Smooth muscle cell (in vitro differentiated cells): ENCODE results near the gene AHDC1. TPM values are rescaled to one million over a fixed set of nuclear protein-coding genes. Genes with fewer than 3 reads are reported as not detected.

ENCODE experiments used
- DNase-seq: peaks from one replicate; lab custom pipeline; 2025; ENCODE audit not compliant: unreplicated experiment; lab: John Stamatoyannopoulos, UW
- H2AFZ ChIP-seq: fragments of 200-600 bp; sonication (generic); 2 replicates; pipeline ENCODE4 v1.6.0; 2016; ENCODE audit warnings: antibody characterized with exemption, low read depth, mild to moderate bottlenecking
- H3F3A ChIP-seq: fragments of 200-600 bp; sonication (generic); 2 replicates; pipeline ENCODE4 v1.6.0; 2017; ENCODE audit warnings: antibody characterized with exemption, low read depth
- H3K27ac ChIP-seq: fragments of 200-600 bp; sonication (generic); 2 replicates; pipeline ENCODE4 v1.5.1; 2016; ENCODE audit warnings: low read depth, mild to moderate bottlenecking
- H3K27me3 ChIP-seq: fragments of 200-600 bp; sonication (generic); 2 replicates; pipeline ENCODE4 v1.6.1; 2016; ENCODE audit warnings: low read depth, mild to moderate bottlenecking
- H3K36me3 ChIP-seq: fragments of 200-600 bp; sonication (generic); 2 replicates; pipeline ENCODE4 v1.5.1; 2016; ENCODE audit warnings: low read depth
- H3K4me1 ChIP-seq: fragments of 200-600 bp; sonication (generic); 2 replicates; pipeline ENCODE4 v1.5.1; 2016; ENCODE audit warnings: low read depth
- H3K4me2 ChIP-seq: fragments of 200-600 bp; sonication (generic); 2 replicates; pipeline ENCODE4 v1.6.0; 2016; ENCODE audit warnings: mild to moderate bottlenecking
- H3K4me3 ChIP-seq: fragments of 200-600 bp; sonication (generic); 2 replicates; pipeline ENCODE4 v1.5.1; 2016; ENCODE audit warnings: mild to moderate bottlenecking
- H3K79me2 ChIP-seq: fragments of 200-600 bp; sonication (generic); 2 replicates; pipeline ENCODE4 v1.6.0; 2016; ENCODE audit warnings: low read depth, mild to moderate bottlenecking
- H3K9ac ChIP-seq: fragments of 200-600 bp; sonication (generic); 2 replicates; pipeline ENCODE4 v1.6.0; 2016; ENCODE audit warnings: low read depth
- H3K9me3 ChIP-seq: fragments of 200-600 bp; sonication (generic); replicated peaks from 2 replicates; pipeline ENCODE4 v1.5.1; 2016; ENCODE audit warnings: low read depth
- H4K20me1 ChIP-seq: fragments of 200-600 bp; sonication (generic); 2 replicates; pipeline ENCODE4 v1.6.0; 2016; ENCODE audit warnings: low read depth
- CTCF ChIP-seq: fragments of 200-600 bp; sonication (generic); IDR thresholded peaks from 2 replicates; pipeline ENCODE4 v1.5.1; 2017; ENCODE audit warnings: borderline replicate concordance, mild to moderate bottlenecking, antibody characterized with exemption; ENCODE audit not compliant: insufficient read depth, poor library complexity, severe bottlenecking
- WGBS: methylation state at CpG from one replicate; pipeline ENCODE4 v1.1.7; 2016; ENCODE audit warnings: low lambda C conversion rate; 5-methylcytosine and 5-hydroxymethylcytosine counted together
- polyA plus RNA-seq: library from polyadenylated mRNA; unstranded; fragments of >200 nt; fragmentation: Nextera tagmentation; extraction: Ambion mirVana; gene quantifications from 2 replicates; pipeline ENCODE4 v1.2.1, GENCODE V29; 2016
- total RNA-seq: library from RNA; depleted of rRNA; stranded (reverse); fragments of >200 nt; gene quantifications from 2 replicates; pipeline ENCODE4 v1.2.3, GENCODE V29; 2014

The AHDC1 gene
- total and polyA plus RNA-seq, 2 experiments from 2014 or later = 12.2 TPM

DNA sequence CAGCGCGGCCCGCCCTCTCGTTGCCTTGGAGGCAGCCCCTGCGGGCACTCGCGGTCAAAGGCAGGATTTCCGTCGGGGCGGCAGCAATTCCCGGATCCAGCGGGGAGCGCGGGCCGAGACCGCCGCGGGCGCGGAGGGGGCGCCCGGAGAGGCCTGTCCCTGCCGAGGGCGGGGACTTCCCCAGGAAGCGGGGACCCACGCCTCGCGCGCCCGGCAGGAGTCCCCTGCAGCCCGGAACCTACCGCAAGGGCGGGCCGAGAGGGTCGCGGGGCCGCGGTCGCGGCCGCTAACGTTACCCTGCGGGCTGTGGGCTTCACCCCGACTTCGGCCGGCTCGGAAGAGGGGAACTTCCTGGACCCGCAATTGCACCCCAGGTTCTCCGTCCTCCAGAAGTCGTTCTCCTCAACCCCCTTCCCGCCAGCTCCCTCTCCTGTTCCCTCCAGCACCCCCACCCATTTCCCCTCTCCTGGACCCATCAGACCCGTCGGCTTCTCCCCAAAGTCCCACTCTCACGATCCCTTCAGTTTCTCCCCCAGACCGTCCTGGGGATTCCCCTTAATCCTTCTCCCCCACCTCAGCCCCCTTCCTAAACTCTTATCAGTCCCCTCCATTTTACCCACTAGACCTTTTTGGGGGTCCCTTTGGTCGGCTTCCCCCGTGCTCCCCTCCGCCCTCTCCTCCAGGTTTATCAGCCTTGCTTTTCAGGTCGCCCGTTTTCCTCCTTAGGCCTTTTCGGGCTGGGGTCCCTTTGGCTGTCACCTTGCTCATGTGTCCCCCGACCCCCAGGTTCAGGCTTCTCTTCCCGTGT, 30.4 kb upstream of the AHDC1 start:
- no peaks in the 10 kb centered on the region for H4K20me1 ChIP-seq
- DNase-seq = no peak
- 21% methylated on average over 27 of the region's 63 CpGs for WGBS
- H3K9me3 ChIP-seq = no peaks in the 10 kb centered on the region
- peaks cover 9% of the 10 kb centered on the region for H3K27me3 ChIP-seq
- H3F3A ChIP-seq = peaks cover 5% of the 10 kb centered on the region
- H3K27ac ChIP-seq = no peak overlapping the region
- H2AFZ ChIP-seq = peak overlapping the region; percentile 85
- H3K4me2 ChIP-seq = peak overlapping the region; percentile 89
- no peak for TF ChIP-seq CTCF
- peak overlapping the region; percentile 57 for H3K9ac ChIP-seq
- H3K79me2 ChIP-seq = no peaks in the 10 kb centered on the region
- H3K4me3 ChIP-seq = peak overlapping the region; percentile 48
- no peaks in the 10 kb centered on the region for H3K36me3 ChIP-seq
- no peaks in the 10 kb centered on the region for H3K4me1 ChIP-seq

DNA sequence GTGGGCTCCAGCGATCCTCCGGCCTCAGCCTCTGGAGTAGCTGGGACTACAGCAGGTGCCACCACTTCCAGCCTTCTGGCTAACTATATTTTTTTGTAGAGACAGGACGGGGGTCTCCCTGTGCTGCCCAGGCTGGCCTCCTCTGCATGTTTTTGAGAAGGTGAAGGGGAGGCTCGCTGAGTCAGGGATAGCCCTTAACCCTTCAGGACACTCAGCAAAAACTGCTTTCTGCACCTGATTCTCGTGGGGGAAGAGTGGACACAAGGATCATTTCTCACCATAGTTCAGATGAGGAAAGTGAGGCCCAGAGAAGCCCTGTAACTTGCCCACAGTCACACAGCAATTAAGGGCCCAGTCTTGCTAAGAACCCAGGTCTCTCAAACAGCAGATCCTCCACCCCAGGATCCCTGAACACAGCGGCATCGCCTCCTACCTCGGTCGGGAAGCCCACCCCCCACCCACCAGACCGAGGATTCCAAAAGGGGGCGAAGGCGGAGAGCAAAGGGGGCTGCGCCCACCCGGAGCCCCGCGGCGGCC, 29.8 kb upstream of the AHDC1 start:
- H3K27ac ChIP-seq = no peak overlapping the region
- H3K9me3 ChIP-seq = no peaks in the 10 kb centered on the region
- no peaks in the 10 kb centered on the region for H3K36me3 ChIP-seq
- no peaks in the 10 kb centered on the region for H3K4me1 ChIP-seq
- 39% methylated on average over 17 of the region's 17 CpGs for WGBS
- H3K4me3 ChIP-seq = peak overlapping the region; percentile 48
- H3K27me3 ChIP-seq = peaks cover 9% of the 10 kb centered on the region
- H3K4me2 ChIP-seq = peak overlapping the region; percentile 89
- no peaks in the 10 kb centered on the region for H4K20me1 ChIP-seq
- no peak for TF ChIP-seq CTCF
- DNase-seq = no peak
- H3F3A ChIP-seq = peaks cover 5% of the 10 kb centered on the region
- H3K9ac ChIP-seq = peak overlapping the region; percentile 57
- H2AFZ ChIP-seq = peak overlapping the region; percentile 85
- no peaks in the 10 kb centered on the region for H3K79me2 ChIP-seq

GRCh38 chr1:27633298-27633610, 29.3 kb upstream of the AHDC1 start:
- Histone ChIP-seq H2AFZ (no peak overlapping the region), H3K27me3 (peaks cover 9% of the 10 kb centered on the region), H3K9ac (no peak overlapping the region), H3K4me2 (no peak overlapping the region), H4K20me1 (no peaks in the 10 kb centered on the region), H3K9me3 (no peaks in the 10 kb centered on the region), H3F3A (peaks cover 5% of the 10 kb centered on the region), H3K79me2 (no peaks in the 10 kb centered on the region), H3K4me3 (no peak overlapping the region), H3K36me3 (no peaks in the 10 kb centered on the region), H3K27ac (no peak overlapping the region), H3K4me1 (no peaks in the 10 kb centered on the region)
- no peak for TF ChIP-seq CTCF
- DNase-seq = no peak
- 95% methylated on average over 5 of the region's 5 CpGs for WGBS
